ENCODE measurements around the gene PIP5K1B.

GRCh38 chr9:68871236-68871635, 166.2 kb downstream of the PIP5K1B start:
- TF ChIP-seq, protein P1, sequence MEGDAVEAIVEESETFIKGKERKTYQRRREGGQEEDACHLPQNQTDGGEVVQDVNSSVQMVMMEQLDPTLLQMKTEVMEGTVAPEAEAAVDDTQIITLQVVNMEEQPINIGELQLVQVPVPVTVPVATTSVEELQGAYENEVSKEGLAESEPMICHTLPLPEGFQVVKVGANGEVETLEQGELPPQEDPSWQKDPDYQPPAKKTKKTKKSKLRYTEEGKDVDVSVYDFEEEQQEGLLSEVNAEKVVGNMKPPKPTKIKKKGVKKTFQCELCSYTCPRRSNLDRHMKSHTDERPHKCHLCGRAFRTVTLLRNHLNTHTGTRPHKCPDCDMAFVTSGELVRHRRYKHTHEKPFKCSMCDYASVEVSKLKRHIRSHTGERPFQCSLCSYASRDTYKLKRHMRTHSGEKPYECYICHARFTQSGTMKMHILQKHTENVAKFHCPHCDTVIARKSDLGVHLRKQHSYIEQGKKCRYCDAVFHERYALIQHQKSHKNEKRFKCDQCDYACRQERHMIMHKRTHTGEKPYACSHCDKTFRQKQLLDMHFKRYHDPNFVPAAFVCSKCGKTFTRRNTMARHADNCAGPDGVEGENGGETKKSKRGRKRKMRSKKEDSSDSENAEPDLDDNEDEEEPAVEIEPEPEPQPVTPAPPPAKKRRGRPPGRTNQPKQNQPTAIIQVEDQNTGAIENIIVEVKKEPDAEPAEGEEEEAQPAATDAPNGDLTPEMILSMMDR (IDR thresholded peaks at IDR 0.05): no peak
- no peak for TF ChIP-seq POLR2A (IDR thresholded peaks at IDR 0.05)
